GM19438 (cell line): ENCODE measurements around the gene ANXA6.

ENCODE experiments used
- ATAC-seq: cut with Tn5 transposase; IDR thresholded peaks from one replicate; pipeline ENCODE4 v1.9.1; 2021; ENCODE audit warnings: low read depth; ENCODE audit not compliant: unreplicated experiment

The ANXA6 gene

GRCh38 chr5:151051066-151051930 is 106.3 kb downstream of the ANXA6 start:
- peak; percentile 73 for ATAC-seq
